OCI-LY3 (cell line): ENCODE data around the gene TRPV4.
A peak's percentile ranks its signal among the peaks of the same experiment; 100 is the strongest.

Source experiments
- EZH2phosphoT487 ChIP-seq: fragments of 200-600 bp; shearing (Covaris generic); IDR thresholded peaks from 2 replicates; pipeline ENCODE4 v1.6.1; 2018; ENCODE audit warnings: antibody characterized with exemption, mixed run types, low read depth
- TF ChIP-seq, protein P1 (sequence below): fragments of 200-600, 300-600 bp; sonication (generic); IDR thresholded peaks from 2 replicates; pipeline ENCODE4 v1.5.1; 2014; ENCODE audit warnings: antibody characterized with exemption, low read length, low read depth

DNA sequence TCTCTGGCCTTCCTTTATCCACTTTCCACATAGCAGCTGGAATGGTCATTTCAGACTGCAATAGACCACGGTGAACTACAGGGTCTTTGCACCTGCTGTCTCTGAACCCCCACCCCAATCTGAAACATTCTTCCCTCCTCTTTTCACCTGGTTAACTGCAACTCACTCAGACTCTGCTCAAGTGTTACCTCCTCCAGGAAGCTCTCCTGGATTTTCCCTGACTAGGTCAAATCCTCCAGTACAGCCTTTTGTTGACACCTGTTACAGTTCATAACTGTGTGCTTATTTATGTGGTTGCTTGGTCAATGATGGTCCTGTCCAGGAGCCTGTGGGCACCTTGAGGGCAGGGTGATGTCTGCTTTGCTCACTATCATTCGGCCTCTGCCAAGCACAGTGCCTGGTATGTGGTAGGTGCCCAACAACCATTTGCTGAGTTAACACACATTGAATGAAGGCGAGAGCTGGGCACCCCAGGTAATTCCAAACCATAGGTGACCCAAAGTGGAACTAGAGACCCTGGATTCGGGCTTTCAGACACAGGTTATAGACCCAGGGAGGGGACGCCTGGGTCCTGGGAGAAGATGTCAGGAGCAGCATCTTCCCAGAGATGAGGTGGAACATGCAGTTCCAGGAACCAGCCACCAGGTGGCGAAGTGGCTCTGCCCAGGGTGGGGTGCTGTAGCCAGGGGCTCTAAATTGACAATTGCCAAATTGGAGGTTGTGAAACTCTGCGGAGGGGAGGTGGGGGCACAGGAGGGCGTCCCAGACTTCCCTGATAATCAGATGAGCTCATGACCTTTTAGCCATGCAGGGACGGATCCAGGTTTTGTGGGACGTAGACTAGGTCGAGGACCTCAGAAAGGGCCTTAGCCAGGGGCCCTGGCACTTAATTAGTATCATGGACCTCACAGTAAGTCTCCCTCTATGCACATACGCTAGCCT is 28.1 kb downstream of the TRPV4 start:
- TF ChIP-seq, protein P1, sequence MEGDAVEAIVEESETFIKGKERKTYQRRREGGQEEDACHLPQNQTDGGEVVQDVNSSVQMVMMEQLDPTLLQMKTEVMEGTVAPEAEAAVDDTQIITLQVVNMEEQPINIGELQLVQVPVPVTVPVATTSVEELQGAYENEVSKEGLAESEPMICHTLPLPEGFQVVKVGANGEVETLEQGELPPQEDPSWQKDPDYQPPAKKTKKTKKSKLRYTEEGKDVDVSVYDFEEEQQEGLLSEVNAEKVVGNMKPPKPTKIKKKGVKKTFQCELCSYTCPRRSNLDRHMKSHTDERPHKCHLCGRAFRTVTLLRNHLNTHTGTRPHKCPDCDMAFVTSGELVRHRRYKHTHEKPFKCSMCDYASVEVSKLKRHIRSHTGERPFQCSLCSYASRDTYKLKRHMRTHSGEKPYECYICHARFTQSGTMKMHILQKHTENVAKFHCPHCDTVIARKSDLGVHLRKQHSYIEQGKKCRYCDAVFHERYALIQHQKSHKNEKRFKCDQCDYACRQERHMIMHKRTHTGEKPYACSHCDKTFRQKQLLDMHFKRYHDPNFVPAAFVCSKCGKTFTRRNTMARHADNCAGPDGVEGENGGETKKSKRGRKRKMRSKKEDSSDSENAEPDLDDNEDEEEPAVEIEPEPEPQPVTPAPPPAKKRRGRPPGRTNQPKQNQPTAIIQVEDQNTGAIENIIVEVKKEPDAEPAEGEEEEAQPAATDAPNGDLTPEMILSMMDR: peak; percentile 92
- TF ChIP-seq EZH2phosphoT487: no peak
